HCT116 (cell line): Measurements from ENCODE around the gene SIAH2. TPM values are rescaled to one million over a fixed set of nuclear protein-coding genes. Genes with fewer than 3 reads are reported as not detected.

ENCODE experiments used
- ATAC-seq: fragments of 200-7000 bp; cut with Tn5 transposase; 2 replicates; pipeline ENCODE4 v1.9.1; 2020; ENCODE audit warnings: mild to moderate bottlenecking, moderate library complexity
- BruUV-seq: library from RNA; stranded (reverse); fragments of 400-500 nt; replicated peaks from 2 replicates; lab custom pipeline; 2021; lab: Mats Ljungman, UMichigan
- CTCF ChIA-PET: fragments of 300-600 bp; sonication (Branson Sonifier 250); formaldehyde crosslinking; loops from one replicate; lab custom pipeline; 2021; ENCODE audit warnings: antibody characterized with exemption; lab: Charles Lee
- POLR2A ChIA-PET: fragments of 300-600, 350-600 bp; sonication (Branson Sonifier 250); formaldehyde crosslinking; loops from one replicate; lab custom pipeline; 2021; ENCODE audit warnings: antibody characterized with exemption; lab: Charles Lee
- RAD21 ChIA-PET, 2 experiments: fragments of 300-600 bp; sonication (Branson Sonifier 250); formaldehyde crosslinking; loops; one replicate each; lab custom pipeline; 2023; ENCODE audit warnings: low total read pairs in 2 of 2; ENCODE audit not compliant: uncharacterized antibody in 2 of 2, unreplicated experiment in 2 of 2, low non-redundant PET in 1 of 2; lab: Charles Lee
- DNase-seq: peaks from one replicate; pipeline ENCODE4 v3.0.0-alpha.2; 2010; ENCODE audit warnings: low read depth, low spot score
- H2AFZ ChIP-seq: fragments of 200-600 bp; shearing (Covaris generic), sonication (generic); 2 replicates; pipeline ENCODE4 v1.6.1; 2017; ENCODE audit warnings: low read depth, mixed run types, mixed read lengths, antibody characterized with exemption, low read length; ENCODE audit not compliant: poor library complexity, severe bottlenecking
- H3K27ac ChIP-seq: 2 replicates; pipeline ENCODE4 v1.5.1; 2012; ENCODE audit warnings: low read depth, low read length
- H3K27me3 ChIP-seq: fragments of 200-600 bp; sonication (generic); 2 replicates; pipeline ENCODE4 v1.6.1; 2016; ENCODE audit warnings: mixed run types, low read length, mixed read lengths; ENCODE audit not compliant: insufficient read depth
- H3K36me3 ChIP-seq, 2 experiments: fragments of 200-500 bp in 1 of 2; fragments of 200-600 bp in 1 of 2; sonication (Bioruptor generic) in 1 of 2; sonication (generic) in 1 of 2; 2 replicates each; pipeline versions ENCODE4 v1.5.1 to v1.6.1; 2014 to 2016; ENCODE audit warnings: low read length in 2 of 2, inconsistent platforms in 1 of 2, mixed read lengths in 1 of 2, mixed run types in 1 of 2; ENCODE audit not compliant: insufficient read depth in 2 of 2, control insufficient read depth in 1 of 2
- H3K4me1 ChIP-seq, 2 experiments: fragments of 200-600 bp in 1 of 2; sonication (generic) in 1 of 2; 2 replicates each; pipeline versions ENCODE4 v1.5.1 to v1.6.1; 2012 to 2017; ENCODE audit warnings: low read length in 2 of 2, inconsistent platforms in 1 of 2, mild to moderate bottlenecking in 1 of 2, mixed read lengths in 1 of 2, mixed run types in 1 of 2, moderate library complexity in 1 of 2; ENCODE audit not compliant: insufficient read depth in 2 of 2, control insufficient read depth in 1 of 2
- H3K4me2 ChIP-seq: fragments of 200-600 bp; sonication (generic); 2 replicates; pipeline ENCODE4 v1.6.1; 2017; ENCODE audit warnings: mixed run types, low read length, mixed read lengths
- H3K4me3 ChIP-seq, 2 experiments: fragments of 200-600 bp in 1 of 2; sonication (generic) in 1 of 2; replicated peaks in 1 of 2; 2 replicates each; pipeline ENCODE4 v1.5.1; 2011 to 2016; ENCODE audit warnings: low read length in 2 of 2, control low read depth in 1 of 2, low read depth in 1 of 2, mild to moderate bottlenecking in 1 of 2, mixed read lengths in 1 of 2, mixed run types in 1 of 2
- H3K79me2 ChIP-seq: fragments of 200-600 bp; sonication (generic); 2 replicates; pipeline ENCODE4 v1.6.1; 2017; ENCODE audit warnings: mild to moderate bottlenecking, mixed run types, low read length, moderate library complexity, mixed read lengths; ENCODE audit not compliant: insufficient read depth
- H3K9ac ChIP-seq: fragments of 200-600 bp; sonication (generic); 2 replicates; pipeline ENCODE4 v1.6.1; 2016; ENCODE audit warnings: low read length, mixed read lengths
- H3K9me2 ChIP-seq: fragments of 200-600 bp; sonication (generic), shearing (Covaris generic); 2 replicates; pipeline ENCODE4 v1.6.1; 2017; ENCODE audit warnings: mixed run types, mild to moderate bottlenecking, moderate library complexity; ENCODE audit not compliant: insufficient read depth
- H3K9me3 ChIP-seq, 2 experiments: fragments of 200-500 bp in 1 of 2; fragments of 200-600 bp in 1 of 2; sonication (Bioruptor generic) in 1 of 2; sonication (generic) in 1 of 2; 2 replicates each; pipeline ENCODE4 v1.6.1; 2014 to 2017; ENCODE audit warnings: low read length in 2 of 2, mixed read lengths in 2 of 2, inconsistent platforms in 1 of 2, low read depth in 1 of 2, mild to moderate bottlenecking in 1 of 2, mixed run types in 1 of 2, moderate library complexity in 1 of 2; ENCODE audit not compliant: control insufficient read depth in 1 of 2, insufficient read depth in 1 of 2
- H4K20me1 ChIP-seq: fragments of 200-600 bp; sonication (generic), shearing (Covaris generic); 2 replicates; pipeline ENCODE4 v1.6.1; 2017; ENCODE audit warnings: mixed run types, mild to moderate bottlenecking, moderate library complexity; ENCODE audit not compliant: insufficient read depth
- CEBPB ChIP-seq: IDR thresholded peaks from 2 replicates; pipeline ENCODE4 v1.6.1; 2012; ENCODE audit warnings: low read depth
- CTCF ChIP-seq, 3 experiments: fragments of 200-600 bp in 1 of 3; sonication (generic) in 1 of 3; IDR thresholded peaks in 2 of 3; conservative IDR thresholded peaks in 1 of 3; 2 replicates each; pipeline ENCODE4 v1.5.1; 2012 to 2017; ENCODE audit warnings: low read depth in 2 of 3, low read length in 2 of 3, antibody characterized with exemption in 1 of 3, borderline replicate concordance in 1 of 3, control low read depth in 1 of 3, mild to moderate bottlenecking in 1 of 3, mixed read lengths in 1 of 3, mixed run types in 1 of 3, moderate library complexity in 1 of 3; ENCODE audit not compliant: insufficient read depth in 1 of 3
- ELF1 ChIP-seq: IDR thresholded peaks from 2 replicates; pipeline ENCODE4 v1.6.1; 2012; ENCODE audit warnings: low read depth, borderline replicate concordance
- JUND ChIP-seq: IDR thresholded peaks from 2 replicates; pipeline ENCODE4 v1.6.1; 2012
- RAD21 ChIP-seq: IDR thresholded peaks from 2 replicates; pipeline ENCODE4 v1.6.1; 2012; ENCODE audit warnings: low read depth, mild to moderate bottlenecking
- SP1 ChIP-seq: IDR thresholded peaks from 2 replicates; pipeline ENCODE4 v1.6.1; 2012; ENCODE audit warnings: low read depth
- YY1 ChIP-seq: IDR thresholded peaks from 2 replicates; pipeline ENCODE4 v1.6.1; 2011; ENCODE audit warnings: low read length, low read depth, moderate library complexity, mild to moderate bottlenecking; ENCODE audit not compliant: insufficient replicate concordance; ENCODE audit errors: extremely low read depth
- ZFX ChIP-seq: fragments of 450-650 bp; IDR thresholded peaks from 2 replicates; pipeline ENCODE4 v1.6.1; 2017
- intact Hi-C: fragments of 100-400 bp; cut with micrococcal nuclease; formaldehyde crosslinking; loops from 2 replicates; pipeline ENCODE4 v1.10.0; 2022
- total RNA-seq: library from RNA; stranded (reverse); gene quantifications from one replicate; pipeline ENCODE4 v1.2.1, GENCODE V29; 2021; ENCODE audit not compliant: unreplicated experiment

Gene SIAH2
- total RNA-seq, 1 experiment from 2014 or later = 39.9 TPM

GRCh38 chr3:150787741-150788370, 24.9 kb upstream of the SIAH2 start:
- DNase-seq = peak; percentile 69

More at GRCh38 chr3:150787741-150788370, 24.9 kb upstream of the SIAH2 start:
- ChIA-PET RAD21 (interaction anchor here (0.6 to 1.8 kb wide), 4 partner anchors 66 to 77 kb away, joined by 3 to 9 read pairs (median 6); no protein-coding TSS in a partner anchor), CTCF (interaction anchor here (0.9 to 2.2 kb wide), 21 partner anchors 8 to 369 kb away, joined by 3 to 35 read pairs (median 4); partner anchors contain the start of gene SIAH2), POLR2A (no interaction called here)
- Histone ChIP-seq H3K79me2 (no peaks in the 10 kb centered on the region), H3K27ac (no peak overlapping the region), H3K9me3 (no peaks in the 10 kb centered on the region), H3K36me3 (no peaks in the 10 kb centered on the region), H2AFZ (peak overlapping the region; percentile 94), H3K4me2 (peak overlapping the region; percentile 29), H3K4me1 (peaks cover 0 to 14% of the 10 kb centered on the region in 2 experiments; a peak in 2 of 4 replicates), H3K9ac (no peak overlapping the region), H3K4me3 (no peak overlapping the region), H3K27me3 (no peaks in the 10 kb centered on the region), H4K20me1 (no peaks in the 10 kb centered on the region), H3K9me2 (no peaks in the 10 kb centered on the region)
- TF ChIP-seq CTCF (IDR thresholded peaks at IDR 0.05 in 2 of 3, conservative IDR thresholded peaks at IDR 0.05 in 1 of 3; ENCODE audit: borderline replicate concordance in 1 of 3, insufficient read depth in 1 of 3, low read depth in 2 of 3, low read length in 2 of 3) (peak; percentile 81 to 98 (median 94)), JUND (no peak), YY1 (no peak), RAD21 (peak; percentile 92), CEBPB (no peak), ZFX (no peak), SP1 (no peak), ELF1 (no peak)
- intact Hi-C loops = loop anchor here (1.0 to 5.0 kb wide), 3 partner anchors 77 to 494 kb away; no protein-coding TSS in a partner anchor
- no TSS peak for BruUV-seq
- peak; percentile 95 for ATAC-seq
